Skeletal muscle tissue (tissue), 4 donors: ENCODE results near the gene DIP2C. TPM values are rescaled to one million over a fixed set of nuclear protein-coding genes. Genes with fewer than 3 reads are reported as not detected.

Source experiments
- H3K27ac ChIP-seq: one replicate; pipeline ENCODE4 v1.7.0; 2013; ENCODE audit warnings: mild to moderate bottlenecking, low read depth, low read length, inconsistent platforms
- H3K27me3 ChIP-seq, 3 donors: one replicate each; pipeline ENCODE4 v1.7.0; 2013; ENCODE audit warnings: low read length in 3 of 3; ENCODE audit not compliant: control insufficient read depth in 3 of 3, insufficient read depth in 3 of 3
- H3K36me3 ChIP-seq, 3 donors: one replicate each; pipeline ENCODE4 v1.7.0; 2013; ENCODE audit warnings: low read length in 3 of 3; ENCODE audit not compliant: control insufficient read depth in 3 of 3, insufficient read depth in 3 of 3
- H3K4me1 ChIP-seq, 3 donors: one replicate each; pipeline ENCODE4 v1.7.0; 2013; ENCODE audit warnings: low read length in 3 of 3, mild to moderate bottlenecking in 3 of 3; ENCODE audit not compliant: control insufficient read depth in 3 of 3, insufficient read depth in 3 of 3
- H3K4me3 ChIP-seq, 3 donors: one replicate each; pipeline ENCODE4 v1.7.0; 2013; ENCODE audit warnings: low read length in 3 of 3
- H3K9ac ChIP-seq, 3 donors: one replicate each; pipeline ENCODE4 v1.7.0; 2013; ENCODE audit warnings: low read length in 3 of 3, mild to moderate bottlenecking in 3 of 3, moderate library complexity in 2 of 3, low read depth in 1 of 3
- H3K9me3 ChIP-seq, 3 donors: one replicate each; pipeline ENCODE4 v1.7.0; 2013; ENCODE audit warnings: low read length in 3 of 3; ENCODE audit not compliant: control insufficient read depth in 3 of 3
- total RNA-seq: library from RNA; depleted of rRNA; stranded (reverse); fragments of >200 nt; gene quantifications from one replicate; pipeline ENCODE4 v1.2.3, GENCODE V29; 2014
- donor health status: Osteomylitis.

The DIP2C gene
- total RNA-seq, 1 donor from 2014 or later, result 18.8 TPM

- H3K9ac ChIP-seq, result peak overlapping the region; percentile 52 to 81 (median 54)
- H3K4me3 ChIP-seq, result peak overlapping the region; percentile 45 to 65 (median 49)
- H3K36me3 ChIP-seq, result peaks cover 0 to 7% (median 0%) of the 10 kb centered on the region in 3 donors
- no peaks in the 10 kb centered on the region for H3K9me3 ChIP-seq
- H3K4me1 ChIP-seq, result peaks cover 27 to 61% (median 36%) of the 10 kb centered on the region in 3 donors
- H3K27ac ChIP-seq, result peak overlapping the region; percentile 84
- no peaks in the 10 kb centered on the region for H3K27me3 ChIP-seq
Observed at GRCh38 chr10:624605-625332, 64.7 kb downstream of the DIP2C start.

GRCh38 chr10:624312-624604 is 65.2 kb downstream of the DIP2C start:
- no peaks in the 10 kb centered on the region for H3K27me3 ChIP-seq
- peaks cover 27 to 61% (median 36%) of the 10 kb centered on the region in 3 donors for H3K4me1 ChIP-seq
- peak overlapping the region; percentile 84 for H3K27ac ChIP-seq
- H3K4me3 ChIP-seq, result no peak overlapping the region
- H3K36me3 ChIP-seq, result peaks cover 0 to 4% (median 0%) of the 10 kb centered on the region in 3 donors
- H3K9ac ChIP-seq, result peak overlapping the region in 2 of 3 donors; percentile 54 to 81
- no peaks in the 10 kb centered on the region for H3K9me3 ChIP-seq

GRCh38 chr10:623477-624311 is 65.8 kb downstream of the DIP2C start:
- peak overlapping the region in 2 of 3 donors; percentile 54 to 81 for H3K9ac ChIP-seq
- no peak overlapping the region for H3K4me3 ChIP-seq
- peak overlapping the region; percentile 84 for H3K27ac ChIP-seq
- peaks cover 0 to 2% (median 0%) of the 10 kb centered on the region in 3 donors for H3K36me3 ChIP-seq
- peaks cover 31 to 66% (median 40%) of the 10 kb centered on the region in 3 donors for H3K4me1 ChIP-seq
- no peaks in the 10 kb centered on the region for H3K9me3 ChIP-seq
- H3K27me3 ChIP-seq, result no peaks in the 10 kb centered on the region

GRCh38 chr10:623014-623413 is 66.5 kb downstream of the DIP2C start:
- no peaks in the 10 kb centered on the region for H3K36me3 ChIP-seq
- no peak overlapping the region for H3K27ac ChIP-seq
- H3K4me3 ChIP-seq, result no peak overlapping the region
- H3K27me3 ChIP-seq, result no peaks in the 10 kb centered on the region
- H3K9ac ChIP-seq, result peak overlapping the region in 1 of 3 donors; percentile 54
- no peaks in the 10 kb centered on the region for H3K9me3 ChIP-seq
- H3K4me1 ChIP-seq, result peaks cover 38 to 68% (median 47%) of the 10 kb centered on the region in 3 donors

- Histone ChIP-seq H3K9ac (peak overlapping the region in 1 of 3 donors; percentile 54), H3K27ac (no peak overlapping the region), H3K9me3 (no peaks in the 10 kb centered on the region), H3K36me3 (no peaks in the 10 kb centered on the region), H3K4me3 (no peak overlapping the region), H3K27me3 (no peaks in the 10 kb centered on the region), H3K4me1 (peaks cover 46 to 72% (median 55%) of the 10 kb centered on the region in 3 donors)
Observed at GRCh38 chr10:621981-622740, 67.3 kb downstream of the DIP2C start.

- H3K27ac ChIP-seq, result no peak overlapping the region
- H3K4me1 ChIP-seq, result peaks cover 52 to 72% (median 60%) of the 10 kb centered on the region in 3 donors
- no peaks in the 10 kb centered on the region for H3K27me3 ChIP-seq
- no peaks in the 10 kb centered on the region for H3K9me3 ChIP-seq
- no peak overlapping the region for H3K4me3 ChIP-seq
- H3K36me3 ChIP-seq, result no peaks in the 10 kb centered on the region
- H3K9ac ChIP-seq, result no peak overlapping the region
Observed at GRCh38 chr10:621513-621912, 68.0 kb downstream of the DIP2C start.

- H3K9me3 ChIP-seq, result no peaks in the 10 kb centered on the region
- H3K9ac ChIP-seq, result no peak overlapping the region
- H3K4me1 ChIP-seq, result peaks cover 50 to 71% (median 60%) of the 10 kb centered on the region in 3 donors
- H3K4me3 ChIP-seq, result no peak overlapping the region
- H3K27ac ChIP-seq, result no peak overlapping the region
- no peaks in the 10 kb centered on the region for H3K27me3 ChIP-seq
- H3K36me3 ChIP-seq, result no peaks in the 10 kb centered on the region
Observed at GRCh38 chr10:620971-621370, 68.5 kb downstream of the DIP2C start.

GRCh38 chr10:620417-620816 is 69.1 kb downstream of the DIP2C start:
- H3K36me3 ChIP-seq, result no peaks in the 10 kb centered on the region
- H3K9ac ChIP-seq, result no peak overlapping the region
- peaks cover 47 to 71% (median 54%) of the 10 kb centered on the region in 3 donors for H3K4me1 ChIP-seq
- H3K4me3 ChIP-seq, result no peak overlapping the region
- H3K9me3 ChIP-seq, result no peaks in the 10 kb centered on the region
- no peak overlapping the region for H3K27ac ChIP-seq
- H3K27me3 ChIP-seq, result no peaks in the 10 kb centered on the region

GRCh38 chr10:619710-620109 is 69.8 kb downstream of the DIP2C start:
- Histone ChIP-seq H3K4me3 (no peak overlapping the region), H3K9me3 (no peaks in the 10 kb centered on the region), H3K9ac (no peak overlapping the region), H3K4me1 (peaks cover 46 to 71% (median 53%) of the 10 kb centered on the region in 3 donors), H3K27me3 (no peaks in the 10 kb centered on the region), H3K36me3 (no peaks in the 10 kb centered on the region), H3K27ac (no peak overlapping the region)
